NCI-H446 (cell line): ENCODE measurements around the gene TNNT1.
"Not testable (repeated sequence)": the region's sequence is repeated elsewhere in the genome, so short reads cannot be mapped to it uniquely, and the experiment has no call there.

Source experiments
- DNase-seq, 2 experiments: peaks; one replicate each; lab custom pipeline; 2025; lab: John Stamatoyannopoulos, UW

TNNT1 gene

DNA sequence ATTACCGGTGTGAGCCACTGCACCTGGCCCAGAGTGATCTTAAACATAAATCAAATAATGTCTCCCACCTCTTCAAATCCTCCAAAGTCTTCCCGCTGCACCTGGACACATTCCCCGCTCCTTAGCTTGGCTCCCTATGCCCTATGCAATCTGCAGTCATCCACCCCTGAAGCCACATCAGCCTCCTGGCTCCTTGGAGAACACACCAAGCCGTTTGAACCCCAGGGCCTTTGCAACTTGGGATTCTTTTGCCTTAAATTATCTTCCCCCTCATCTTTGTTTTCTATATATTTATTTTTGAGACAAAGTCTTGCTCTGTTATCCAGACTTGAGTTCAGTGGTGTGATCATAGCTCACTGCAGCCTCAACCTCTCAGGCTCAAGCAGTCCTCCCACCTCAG is 20.1 kb upstream of the TNNT1 start:
- DNase-seq = no peak

DNA sequence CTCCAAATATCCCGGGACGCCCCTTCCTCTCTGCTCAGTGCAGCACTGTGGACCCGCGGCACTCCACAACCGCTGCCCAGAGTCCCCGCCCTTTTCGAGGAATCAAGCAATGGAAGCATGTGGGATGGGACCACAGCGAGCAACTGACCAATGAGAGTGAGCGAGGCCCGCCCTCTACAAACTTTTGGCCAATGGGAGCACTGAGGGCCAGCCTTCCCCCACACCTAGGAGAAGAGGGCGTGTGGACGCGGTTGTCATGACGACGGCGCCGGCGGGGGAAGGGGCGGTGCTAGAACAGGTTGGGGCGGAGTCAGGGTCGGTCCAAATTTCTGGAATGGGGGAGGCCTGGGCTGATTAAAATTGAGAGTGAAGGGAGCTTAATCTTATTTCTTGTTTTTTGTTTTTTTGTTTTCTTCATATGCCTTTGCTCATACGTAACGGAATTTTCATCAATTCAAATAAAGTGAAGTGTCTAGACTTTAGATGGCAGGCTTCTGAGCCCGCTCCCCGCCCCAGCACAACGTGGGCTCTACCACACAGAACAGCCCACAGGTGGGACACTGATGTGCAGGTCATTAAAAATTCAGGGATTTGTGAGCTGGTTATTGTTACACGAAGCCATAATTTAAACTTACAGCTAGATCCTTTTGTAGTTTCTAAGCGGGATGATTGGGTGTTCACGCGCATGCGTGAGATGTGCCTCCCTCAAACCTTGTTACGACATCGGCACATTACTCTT is 17.7 kb upstream of the TNNT1 start, which contains the start of gene DNAAF3:
DNAAF3 (minus strand) TSS at position 84 of the 739 bp plus-strand sequence. CDS start 200 bp downstream, outside the sequence.
- peak; percentile 92 to 98 for DNase-seq

DNA sequence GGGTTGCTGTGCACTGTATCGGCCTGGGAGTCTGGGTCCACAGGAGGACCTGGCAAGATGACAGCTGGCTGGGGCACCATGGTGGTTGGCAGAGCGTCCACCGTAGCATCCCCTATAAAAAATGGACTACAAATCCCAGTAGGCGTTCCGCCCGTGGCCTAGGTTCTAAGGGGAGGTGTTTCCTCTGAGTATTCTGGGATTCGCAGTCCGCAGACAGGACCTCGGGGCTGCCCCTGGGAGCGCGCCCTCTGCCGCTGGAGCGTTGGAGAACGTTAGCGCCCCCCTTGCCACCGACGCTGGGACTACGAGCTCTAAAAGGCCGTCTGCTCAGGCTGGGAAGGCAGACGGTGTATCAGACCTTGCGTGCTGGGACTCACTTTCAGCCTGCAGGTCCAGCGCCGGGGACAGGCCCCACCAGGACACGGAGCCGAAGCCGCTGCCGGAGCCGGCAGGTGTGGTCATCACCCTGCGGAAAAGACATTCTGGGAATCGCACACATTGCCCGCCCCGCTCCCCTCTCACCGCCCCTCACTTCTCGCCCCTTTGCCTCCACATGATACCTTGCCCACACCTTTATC is 17.0 kb upstream of the TNNT1 start:
- peak; percentile 30 to 71 for DNase-seq

DNA sequence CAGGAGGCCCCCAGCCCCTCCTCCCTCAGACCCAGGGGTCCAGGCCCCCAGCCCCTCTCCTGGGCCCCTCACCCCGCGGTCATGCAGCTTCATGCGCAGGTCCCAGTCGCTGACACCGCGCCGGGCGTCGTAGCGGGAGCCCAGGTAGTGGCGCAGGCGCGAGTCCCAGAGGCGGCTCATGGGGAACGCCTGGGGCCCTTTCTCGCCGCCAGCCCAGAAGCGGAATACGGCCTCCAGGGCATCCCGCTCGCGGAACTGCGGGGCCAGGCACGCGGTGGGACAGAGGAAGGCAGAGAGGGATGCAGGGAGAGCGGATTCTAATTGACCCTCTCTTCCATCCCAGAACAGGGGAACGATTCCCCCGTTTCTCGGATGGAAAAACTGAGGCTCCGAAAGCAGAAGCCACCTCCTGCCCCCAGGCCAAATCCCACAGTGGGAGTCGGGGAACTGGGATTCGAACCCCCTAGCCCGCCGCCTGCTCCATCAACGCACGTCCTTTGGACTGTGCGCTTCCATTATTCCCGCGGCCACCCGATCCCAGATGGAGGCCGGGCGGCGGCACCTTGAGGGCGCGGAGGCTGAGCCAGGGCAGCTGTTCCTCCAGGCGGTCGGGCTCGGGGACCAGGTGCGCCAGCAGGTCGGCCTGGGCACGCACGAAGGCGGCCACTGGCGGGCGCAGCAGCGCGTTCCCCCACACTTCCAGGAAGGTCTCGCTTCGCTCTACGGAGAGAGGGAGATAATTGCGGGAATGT is 12.7 kb upstream of the TNNT1 start:
- DNase-seq = no peak

DNA sequence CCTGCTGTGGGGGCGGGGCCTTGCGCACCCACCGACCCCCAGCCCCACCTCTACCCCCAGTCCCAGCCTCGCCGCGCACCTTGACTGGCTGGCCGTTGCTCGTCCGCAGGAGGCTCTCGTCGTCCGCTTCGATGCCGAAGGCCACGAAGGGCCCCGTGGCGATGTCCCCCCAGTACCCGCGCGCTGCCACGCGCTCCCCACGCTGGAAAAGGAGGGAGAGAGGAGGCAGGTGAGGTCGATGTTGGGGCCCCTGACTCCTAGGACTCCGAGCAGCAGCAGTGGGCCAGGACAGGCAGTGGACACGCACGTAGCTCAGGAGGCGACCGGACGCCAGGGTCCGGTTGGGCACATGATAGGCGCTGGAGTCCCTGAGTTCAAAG is 12.0 kb upstream of the TNNT1 start:
- DNase-seq = no peak

DNA sequence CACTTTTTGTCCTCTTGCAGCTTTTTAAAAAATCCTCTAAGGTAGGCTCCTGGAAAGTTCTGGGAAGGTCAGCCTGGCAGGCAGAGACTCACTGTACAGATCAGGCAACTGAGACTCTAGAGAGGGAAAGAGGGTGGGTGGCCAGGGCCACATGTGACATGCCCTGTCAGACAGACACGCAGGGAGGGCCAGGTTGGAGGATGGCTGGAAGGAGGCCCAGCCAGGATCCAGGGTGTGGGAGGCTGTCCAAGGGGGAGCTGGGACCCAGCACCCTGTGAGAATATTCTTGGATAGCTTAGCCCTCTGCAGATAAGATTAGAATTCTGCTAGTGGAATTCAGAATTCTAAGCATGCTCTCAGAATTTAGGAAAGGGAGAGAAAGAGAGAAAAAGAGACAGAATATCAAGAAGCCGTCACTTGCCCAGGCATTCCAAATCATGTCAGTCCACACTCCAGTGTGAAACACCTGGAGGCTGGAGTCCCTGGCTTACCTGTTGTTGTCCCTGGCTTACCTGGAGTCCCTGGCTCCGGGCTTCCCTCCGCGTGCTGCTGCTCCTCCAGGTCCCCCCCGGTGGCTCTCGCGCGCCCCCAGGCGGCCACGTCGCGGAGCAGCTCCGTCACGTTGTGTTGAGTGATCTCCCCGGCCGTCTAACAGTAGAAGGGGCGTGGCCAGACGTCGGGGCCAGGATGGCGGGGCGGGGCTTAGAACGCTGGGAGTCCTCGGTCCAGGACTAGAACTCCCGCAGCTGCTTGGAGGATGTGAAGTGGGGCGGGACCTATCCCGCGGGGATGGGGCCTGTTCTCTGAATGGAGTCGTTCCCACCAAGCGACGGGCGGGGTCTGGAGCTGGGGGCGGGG is 11.4 kb upstream of the TNNT1 start:
- DNase-seq = peak; percentile 81 to 94

DNA sequence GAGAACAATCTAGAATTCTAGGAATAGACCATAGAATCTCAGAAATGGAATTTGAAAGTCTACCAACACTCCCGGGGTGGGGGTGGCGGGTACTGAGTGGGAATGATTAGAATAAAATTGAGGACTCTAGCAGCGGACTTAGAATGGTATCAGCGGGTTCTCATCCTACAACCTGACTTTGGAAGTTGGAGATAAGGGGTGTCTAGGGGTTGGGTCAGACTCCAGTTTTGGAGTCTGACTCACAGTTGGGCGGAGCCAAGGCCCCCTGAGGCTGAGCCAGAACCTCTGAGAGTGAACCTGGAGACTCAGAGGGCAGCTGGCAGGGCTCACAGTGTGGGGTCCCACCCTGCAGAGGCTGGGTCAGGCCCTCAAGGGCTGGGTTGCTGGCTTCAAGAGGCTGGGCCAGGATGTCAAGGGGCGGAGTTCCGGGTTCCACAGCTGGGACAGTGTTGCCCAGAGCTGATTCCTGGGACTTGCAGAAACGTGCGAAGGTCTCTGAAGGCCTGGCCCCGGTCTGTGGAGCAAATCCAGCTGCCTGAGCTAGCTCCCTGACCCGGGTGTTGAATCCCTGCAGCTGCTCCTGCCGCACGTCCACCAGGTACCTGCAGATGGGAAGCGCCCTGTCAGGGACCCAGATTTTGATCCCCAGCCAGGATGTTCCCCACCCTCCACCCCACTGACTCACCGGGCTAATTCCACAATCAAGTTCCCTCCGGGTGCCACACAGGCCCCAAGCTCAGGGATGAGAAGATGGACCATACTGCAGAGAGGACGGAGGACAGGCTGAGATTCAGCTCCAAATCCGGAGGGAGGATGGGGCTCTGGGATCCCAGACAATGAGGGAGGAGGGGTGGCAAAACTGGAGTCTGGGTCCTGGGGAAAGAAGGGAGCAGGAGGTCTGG is 10.1 kb upstream of the TNNT1 start:
- DNase-seq = peak in 1 of 2 experiments; percentile 43

DNA sequence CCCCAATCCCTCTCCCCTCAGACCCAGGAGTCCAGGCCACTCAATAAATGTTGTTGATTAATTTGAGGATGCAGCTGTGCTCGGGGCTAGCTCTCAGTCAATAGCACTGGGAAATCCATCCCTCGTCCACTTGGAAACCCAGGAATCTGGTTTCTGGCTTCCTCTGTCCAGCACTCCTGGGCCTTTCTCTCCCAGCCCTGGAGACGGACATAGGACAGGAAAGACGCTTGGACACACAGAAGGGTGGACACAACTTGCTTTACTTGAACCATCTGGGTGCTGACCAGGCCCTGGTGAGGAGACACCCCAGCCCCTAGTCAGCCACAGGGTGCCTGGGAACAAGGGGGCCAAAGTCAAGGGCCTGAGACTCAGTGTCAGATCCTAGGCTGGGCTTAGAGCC is 9.4 kb upstream of the TNNT1 start:
- no peak for DNase-seq

DNA sequence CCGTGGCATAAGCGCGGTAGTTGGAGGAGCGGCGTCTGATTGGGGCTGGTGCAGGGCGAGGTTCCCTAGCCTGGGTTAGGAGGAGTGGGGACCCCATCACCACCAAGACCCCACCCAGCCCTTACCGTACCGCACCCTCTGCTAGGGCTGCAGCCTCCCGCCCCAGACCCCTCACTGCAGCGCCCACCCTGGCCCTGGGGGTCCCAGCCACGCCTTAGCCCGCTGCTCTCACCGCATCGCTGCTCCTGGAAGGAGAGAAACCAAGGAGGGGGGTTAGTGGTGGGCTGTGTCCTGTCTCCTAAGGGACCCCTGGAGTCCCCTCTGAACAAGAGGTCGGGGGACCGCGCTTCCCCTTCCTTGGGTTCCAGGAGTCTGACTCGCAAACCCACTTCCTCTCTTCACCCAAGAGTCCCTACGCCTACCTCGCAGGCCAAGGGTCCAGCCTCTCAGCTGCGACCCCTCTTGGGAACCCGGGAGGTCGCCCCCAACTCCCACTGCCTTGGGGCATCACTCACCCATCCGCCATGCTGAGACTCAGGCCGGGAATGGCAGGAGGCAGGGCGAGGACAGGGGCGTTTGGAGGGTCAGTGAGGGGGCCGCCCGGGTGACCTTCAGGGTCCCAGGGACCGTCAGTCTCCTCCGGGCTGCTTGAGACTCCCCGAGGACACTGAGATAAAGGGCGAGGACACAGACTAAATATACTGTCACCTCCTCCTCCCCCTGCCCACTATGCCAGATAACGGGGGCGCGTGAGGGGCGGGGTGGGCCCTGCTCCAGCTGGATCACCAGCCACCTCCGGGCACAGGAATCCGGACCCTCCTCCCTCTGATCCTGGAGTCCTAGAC is 8.3 kb upstream of the TNNT1 start, which contains the start of gene TNNI3:
TNNI3 (minus strand) TSS at position 669 of the 845 bp plus-strand sequence; CDS start at position 526, 143 bp downstream.
- DNase-seq = no peak

DNA sequence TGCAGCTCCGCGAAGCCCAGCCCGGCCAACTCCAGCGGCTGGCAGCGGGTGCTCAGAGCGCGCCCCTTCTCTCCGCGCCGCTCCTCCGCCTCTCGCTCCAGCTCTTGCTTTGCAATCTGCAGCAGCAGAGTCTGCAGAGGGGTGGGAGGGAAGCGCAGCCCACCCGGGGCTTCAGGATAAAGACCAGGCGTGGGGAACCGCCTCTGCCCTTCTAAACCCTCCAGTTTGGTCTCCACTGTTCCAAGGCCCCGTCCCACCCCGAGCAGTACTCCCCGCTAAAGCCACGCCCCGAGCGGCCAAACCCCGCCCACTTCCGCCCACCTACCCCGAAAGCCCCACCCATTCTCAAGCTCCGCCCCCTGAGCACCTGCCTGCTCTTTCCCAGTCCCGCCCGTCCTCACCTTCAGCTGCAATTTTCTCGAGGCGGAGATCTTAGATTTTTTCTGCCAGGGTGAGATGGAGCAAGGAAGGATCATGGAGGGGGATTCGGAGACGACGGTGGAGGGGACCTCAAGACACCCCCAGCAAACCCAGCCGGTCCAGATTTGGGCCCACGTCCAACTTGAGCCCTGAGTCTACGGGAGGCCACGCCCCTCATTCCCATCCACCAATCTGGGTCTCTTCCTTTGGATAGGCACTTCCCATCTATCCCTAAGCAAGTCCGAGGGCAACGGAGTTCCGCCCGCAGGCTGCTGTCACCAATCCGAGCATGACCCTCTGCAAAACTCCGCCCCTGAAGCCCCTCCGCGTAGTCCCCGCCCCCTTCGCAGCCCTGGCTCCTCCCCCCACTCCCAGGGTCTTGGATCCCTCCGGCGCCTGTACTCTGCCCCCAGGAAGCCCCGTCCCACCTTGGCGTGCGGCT is 7.4 kb upstream of the TNNT1 start:
- DNase-seq = peak; percentile 5 to 73

DNA sequence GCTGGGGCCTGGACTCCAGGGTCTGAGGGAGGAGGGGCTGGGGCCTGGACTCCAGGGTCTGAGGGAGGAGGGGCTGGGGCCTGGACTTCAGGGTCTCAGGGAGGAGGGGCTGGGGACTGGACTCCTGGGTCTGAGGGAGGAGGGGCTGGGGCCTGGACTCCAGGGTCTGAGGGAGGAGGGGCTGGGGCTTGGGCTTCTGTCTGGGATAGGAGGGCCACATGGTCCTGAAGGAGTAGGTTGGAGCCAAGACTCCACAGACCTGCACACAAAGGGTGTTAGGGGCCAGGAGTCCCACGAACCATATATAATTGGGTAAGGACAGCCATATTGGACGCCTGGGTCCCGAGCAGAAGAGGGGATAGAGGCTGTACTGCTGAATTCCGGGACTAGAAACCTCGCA is 6.8 kb upstream of the TNNT1 start:
- DNase-seq = not testable (repeated sequence)

DNA sequence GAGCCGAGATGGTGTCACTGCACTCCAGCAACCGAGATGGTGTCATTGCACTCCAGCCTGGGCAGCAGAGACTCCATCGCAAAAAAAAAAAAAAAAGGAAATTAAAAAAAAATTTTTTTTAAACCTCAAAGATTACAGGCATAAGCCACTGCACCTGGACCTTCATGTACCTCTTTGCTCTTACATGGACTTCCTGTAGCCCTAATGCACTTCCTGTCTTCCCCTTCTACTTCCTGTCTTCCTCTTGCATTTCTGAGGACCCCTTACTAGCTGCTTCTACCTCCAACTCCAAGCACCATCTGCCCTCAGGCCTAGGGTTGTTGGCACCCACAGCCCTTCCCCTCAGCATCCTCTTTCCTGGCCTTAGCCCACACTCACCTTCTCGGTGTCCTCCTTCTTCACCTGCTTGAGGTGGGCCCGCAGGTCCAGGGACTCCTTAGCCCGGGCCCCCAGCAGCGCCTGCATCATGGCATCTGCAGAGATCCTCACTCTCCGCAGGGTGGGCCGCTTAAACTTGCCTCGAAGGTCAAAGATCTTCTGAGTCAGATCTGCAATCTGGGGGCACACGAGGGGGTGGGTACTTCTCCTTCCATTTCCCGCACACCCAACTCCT is 4.8 kb upstream of the TNNT1 start:
- no peak for DNase-seq

DNA sequence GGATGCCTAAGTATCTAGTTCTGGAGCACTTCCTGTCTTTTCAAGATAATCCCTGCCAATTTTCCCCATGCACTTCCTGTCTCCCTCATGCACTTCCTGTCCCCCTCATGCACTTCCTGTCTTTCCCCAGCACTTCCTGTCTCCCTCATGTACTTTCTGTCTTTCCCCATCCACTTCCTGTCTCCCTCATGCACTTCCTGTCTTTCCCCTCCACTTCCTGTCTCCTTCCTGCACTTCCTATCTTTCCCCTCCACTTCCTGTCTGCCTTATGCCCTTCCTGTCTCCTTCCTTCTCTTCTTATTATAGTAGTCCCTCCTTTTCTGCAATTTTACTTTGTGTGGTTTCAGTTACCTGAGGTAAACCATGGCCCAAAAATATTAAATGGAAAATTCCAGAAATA is 3.0 kb upstream of the TNNT1 start:
- no peak for DNase-seq

DNA sequence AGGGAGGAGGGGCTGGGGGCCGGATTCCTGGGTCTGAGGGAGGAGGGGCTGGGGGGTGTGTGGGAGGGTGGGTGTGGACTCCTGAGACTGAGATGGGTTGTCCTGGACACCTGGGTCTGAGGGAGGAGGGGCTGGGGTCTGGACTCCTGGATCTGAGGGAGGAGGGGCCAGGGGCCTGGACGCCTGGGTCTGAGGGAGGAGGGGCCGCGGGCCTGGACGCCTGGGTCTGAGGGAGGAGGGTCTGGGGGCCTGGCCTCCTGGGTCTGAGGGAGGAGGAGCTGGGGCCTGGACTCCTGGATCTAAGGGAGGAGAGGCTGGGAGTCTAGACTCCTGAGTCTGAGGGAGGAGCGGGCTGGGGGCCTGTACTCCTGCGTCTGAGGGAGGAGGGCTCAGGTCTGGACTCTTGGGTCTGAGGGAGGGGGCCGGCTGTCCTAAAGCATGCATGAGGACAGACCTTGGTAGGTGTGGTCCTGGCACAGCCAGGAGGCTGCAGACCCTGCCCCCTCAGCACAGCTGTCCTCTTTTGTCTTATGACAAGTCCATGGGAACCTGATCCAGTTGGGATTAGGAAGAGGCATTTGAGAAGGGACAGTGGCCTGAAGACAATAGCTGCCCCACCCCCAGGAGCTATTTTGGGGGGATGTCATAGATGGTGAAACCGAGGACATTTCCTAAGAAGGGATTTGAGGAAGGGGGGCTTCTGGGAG is 1.3 kb downstream of the TNNT1 start:
- no peak for DNase-seq

DNA sequence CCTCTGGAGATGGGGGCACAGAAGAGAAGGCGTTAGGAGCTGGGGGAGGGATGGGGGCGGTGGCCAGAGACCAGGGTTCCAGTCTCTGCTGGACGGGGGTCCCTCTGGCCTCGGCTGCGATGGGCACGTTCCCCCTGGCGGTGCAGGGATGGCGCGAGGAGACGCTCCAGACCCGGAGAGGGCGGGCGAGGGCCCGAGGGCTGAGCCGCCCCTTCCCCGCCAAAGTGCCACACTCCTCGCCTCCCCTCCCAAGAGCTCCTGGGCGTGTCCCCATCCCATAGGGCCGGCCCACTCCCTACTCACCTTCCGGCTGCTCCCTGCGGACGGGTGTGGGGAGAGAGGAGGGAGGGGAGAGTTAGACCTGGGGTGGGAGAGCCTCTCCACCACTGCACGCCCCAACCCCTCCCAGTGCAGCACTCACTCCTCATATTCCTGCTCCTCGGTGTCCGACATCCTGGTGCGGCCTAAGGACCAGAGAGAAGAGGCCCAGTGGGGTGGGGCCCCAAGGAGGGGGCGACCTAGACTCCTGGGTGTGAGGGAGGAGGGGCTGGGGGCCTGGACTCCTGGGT is 2.2 kb downstream of the TNNT1 start:
- peak in 1 of 2 experiments; percentile 39 for DNase-seq

DNA sequence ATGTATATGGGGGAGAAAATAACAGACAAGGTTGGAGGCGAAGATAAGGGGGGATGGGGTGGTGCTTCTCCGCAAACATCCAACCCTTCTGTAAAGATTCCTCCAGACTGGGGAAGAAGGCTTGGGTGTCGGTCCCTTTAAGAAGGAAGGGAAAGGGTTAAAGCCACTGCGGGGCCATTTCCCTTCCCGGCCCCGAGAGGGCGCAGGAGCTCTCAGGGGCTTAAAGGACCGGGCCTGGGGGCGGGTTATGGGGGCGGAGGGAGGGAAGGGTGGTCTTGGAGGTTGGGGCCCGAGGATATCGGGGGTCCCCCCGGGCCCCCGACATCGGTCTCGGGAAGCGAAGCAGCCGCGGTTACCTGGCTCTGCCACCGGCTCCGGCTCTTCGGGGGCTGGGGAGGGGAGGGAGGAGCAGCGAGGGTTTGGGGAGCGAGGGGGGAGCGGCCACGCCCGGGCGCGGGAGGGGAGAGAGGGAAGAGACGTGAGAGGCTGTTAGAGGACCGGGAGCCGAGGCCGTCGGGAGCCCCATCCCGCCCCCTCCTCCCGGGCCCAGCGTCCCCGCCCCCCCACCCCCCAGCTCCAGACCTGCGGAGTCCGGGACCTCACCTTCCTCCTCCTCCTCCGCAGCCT is 2.8 kb downstream of the TNNT1 start:
- peak; percentile 12 to 62 for DNase-seq

DNA sequence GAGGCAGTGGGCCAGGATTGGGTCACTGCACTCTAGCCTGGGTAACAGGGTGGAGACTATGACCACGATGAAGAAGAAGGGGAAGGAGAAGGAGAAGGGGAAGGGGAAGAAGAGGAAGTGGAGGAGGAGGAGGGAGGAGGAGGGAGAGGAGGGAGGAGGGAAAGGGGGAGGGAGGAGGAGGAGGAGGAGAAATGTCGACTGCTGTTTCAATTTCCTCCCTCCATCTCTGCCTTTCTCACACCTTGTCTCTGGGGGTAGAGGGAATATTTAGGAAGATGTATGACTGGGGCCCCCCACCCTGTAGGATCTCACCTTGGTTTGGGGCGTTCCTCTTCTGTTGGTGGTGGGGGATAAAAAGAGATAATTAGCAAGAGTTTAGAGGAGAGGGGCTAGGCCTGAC is 3.8 kb downstream of the TNNT1 start:
- DNase-seq = no peak
